Measurements from ENCODE around the gene PARVB. TPM values are rescaled to one million over a fixed set of nuclear protein-coding genes. Genes with fewer than 3 reads are reported as not detected.

The PARVB gene
- total RNA-seq, 1 donor from 2014 or later = 4.4 TPM

GRCh38 chr22:44091751-44092150 lies 67.6 kb downstream of the PARVB start:
- TF ChIP-seq CTCF (IDR thresholded peaks at IDR 0.05) = no peak
- no peaks in the 10 kb centered on the region for H3K27me3 Mint-ChIP-seq (ENCODE audit: unreplicated experiment)
- DNase-seq (ENCODE audit: extremely low spot score, unreplicated experiment) = no peak
- H3K27ac Mint-ChIP-seq (ENCODE audit: unreplicated experiment) = no peak overlapping the region
- no peaks in the 10 kb centered on the region for H3K36me3 Mint-ChIP-seq (ENCODE audit: unreplicated experiment)
- H3K4me1 Mint-ChIP-seq (ENCODE audit: unreplicated experiment) = peaks cover 4% of the 10 kb centered on the region
- H3K4me3 Mint-ChIP-seq (ENCODE audit: unreplicated experiment) = no peak overlapping the region
- H3K9me3 Mint-ChIP-seq (ENCODE audit: unreplicated experiment) = no peaks in the 10 kb centered on the region

DNA sequence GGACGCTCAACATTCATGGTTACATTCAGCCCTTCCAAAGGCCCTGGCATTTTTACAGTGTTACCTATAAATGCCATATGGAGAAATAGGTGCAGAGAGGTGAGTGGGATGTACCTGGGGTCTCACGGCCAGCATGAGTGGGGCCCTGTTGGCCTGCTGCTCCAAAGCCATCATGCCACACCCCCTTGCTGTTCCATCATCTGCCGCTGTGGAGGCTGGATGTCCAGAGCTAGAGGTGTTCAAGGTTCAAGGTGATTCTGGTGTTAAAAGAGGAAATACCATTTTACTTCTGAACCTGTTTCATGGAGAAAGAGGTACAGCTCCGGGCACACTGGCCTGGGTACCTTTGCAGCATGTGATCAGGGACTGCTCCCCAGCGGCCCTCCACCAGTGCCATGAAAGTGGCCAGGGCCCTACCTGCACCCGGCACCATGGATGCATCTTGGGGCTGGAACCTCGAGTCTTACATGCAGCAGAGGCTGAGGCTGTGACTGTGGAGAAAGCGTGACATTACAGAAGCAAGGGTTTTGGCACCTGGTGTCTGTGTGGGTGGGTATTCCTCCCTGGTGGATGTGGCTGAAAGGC lies 68.6 kb downstream of the PARVB start:
- H3K9me3 Mint-ChIP-seq (ENCODE audit: unreplicated experiment) = no peaks in the 10 kb centered on the region
- no peak overlapping the region for H3K4me3 Mint-ChIP-seq (ENCODE audit: unreplicated experiment)
- H3K4me1 Mint-ChIP-seq (ENCODE audit: unreplicated experiment) = peaks cover 4% of the 10 kb centered on the region
- DNase-seq (ENCODE audit: extremely low spot score, unreplicated experiment) = no peak
- no peaks in the 10 kb centered on the region for H3K27me3 Mint-ChIP-seq (ENCODE audit: unreplicated experiment)
- H3K36me3 Mint-ChIP-seq (ENCODE audit: unreplicated experiment) = no peaks in the 10 kb centered on the region
- TF ChIP-seq CTCF (IDR thresholded peaks at IDR 0.05) = no peak
- no peak overlapping the region for H3K27ac Mint-ChIP-seq (ENCODE audit: unreplicated experiment)

- H3K9me3 Mint-ChIP-seq (ENCODE audit: unreplicated experiment) = no peaks in the 10 kb centered on the region
- H3K4me3 Mint-ChIP-seq (ENCODE audit: unreplicated experiment) = no peak overlapping the region
- no peak for TF ChIP-seq CTCF (IDR thresholded peaks at IDR 0.05)
- no peaks in the 10 kb centered on the region for H3K36me3 Mint-ChIP-seq (ENCODE audit: unreplicated experiment)
- no peak for DNase-seq (ENCODE audit: extremely low spot score, unreplicated experiment)
- H3K4me1 Mint-ChIP-seq (ENCODE audit: unreplicated experiment) = peaks cover 4% of the 10 kb centered on the region
- H3K27me3 Mint-ChIP-seq (ENCODE audit: unreplicated experiment) = no peaks in the 10 kb centered on the region
- H3K27ac Mint-ChIP-seq (ENCODE audit: unreplicated experiment) = no peak overlapping the region
These were observed 69.7 kb downstream of the PARVB start for GRCh38 chr22:44093791-44094190.

DNA sequence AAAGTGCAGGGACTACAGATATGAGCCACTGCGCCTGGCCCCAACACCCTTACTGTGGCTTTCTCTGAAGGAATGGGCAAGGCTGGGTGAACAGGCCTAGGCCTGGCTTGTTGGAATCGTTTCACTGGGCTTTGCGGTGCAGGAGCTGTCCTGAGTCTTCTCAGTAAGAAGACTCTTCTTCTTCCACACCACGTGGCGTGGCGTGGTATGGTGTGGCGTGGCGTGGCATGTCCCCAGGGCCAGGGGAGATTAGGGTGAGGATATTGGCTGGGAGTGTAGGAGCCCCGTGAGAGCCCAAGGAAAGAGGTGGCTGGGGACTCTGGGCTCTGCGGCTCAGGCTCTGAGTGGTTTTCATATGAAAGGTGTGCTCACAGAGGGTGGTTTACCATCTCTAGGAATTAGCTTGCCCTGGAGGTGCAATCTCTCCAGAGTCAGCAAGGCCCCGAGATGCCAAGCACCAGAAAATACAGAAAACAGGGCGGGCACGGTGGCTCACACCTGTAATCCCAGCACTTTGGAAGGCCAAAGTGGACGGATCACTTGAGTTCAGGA lies 70.7 kb downstream of the PARVB start:
- H3K4me1 Mint-ChIP-seq (ENCODE audit: unreplicated experiment) = no peaks in the 10 kb centered on the region
- H3K27me3 Mint-ChIP-seq (ENCODE audit: unreplicated experiment) = no peaks in the 10 kb centered on the region
- no peak overlapping the region for H3K27ac Mint-ChIP-seq (ENCODE audit: unreplicated experiment)
- no peak overlapping the region for H3K4me3 Mint-ChIP-seq (ENCODE audit: unreplicated experiment)
- no peaks in the 10 kb centered on the region for H3K36me3 Mint-ChIP-seq (ENCODE audit: unreplicated experiment)
- no peak for DNase-seq (ENCODE audit: extremely low spot score, unreplicated experiment)
- H3K9me3 Mint-ChIP-seq (ENCODE audit: unreplicated experiment) = no peaks in the 10 kb centered on the region
- no peak for TF ChIP-seq CTCF (IDR thresholded peaks at IDR 0.05)

- no peaks in the 10 kb centered on the region for H3K4me1 Mint-ChIP-seq (ENCODE audit: unreplicated experiment)
- H3K4me3 Mint-ChIP-seq (ENCODE audit: unreplicated experiment) = no peak overlapping the region
- H3K9me3 Mint-ChIP-seq (ENCODE audit: unreplicated experiment) = no peaks in the 10 kb centered on the region
- no peaks in the 10 kb centered on the region for H3K36me3 Mint-ChIP-seq (ENCODE audit: unreplicated experiment)
- H3K27me3 Mint-ChIP-seq (ENCODE audit: unreplicated experiment) = no peaks in the 10 kb centered on the region
- no peak for TF ChIP-seq CTCF (IDR thresholded peaks at IDR 0.05)
- DNase-seq (ENCODE audit: extremely low spot score, unreplicated experiment) = no peak
- H3K27ac Mint-ChIP-seq (ENCODE audit: unreplicated experiment) = no peak overlapping the region
These were observed 72.6 kb downstream of the PARVB start for GRCh38 chr22:44096736-44097135.
